Activated T-cell treated with anti-CD3 and anti-CD28 coated beads for 4 hours (primary cell): ENCODE results near the gene LEKR1.
"Not testable (repeated sequence)": the region's sequence is repeated elsewhere in the genome, so short reads cannot be mapped to it uniquely, and the experiment has no call there.

Source experiments
- DNase-seq: peaks from one replicate; pipeline ENCODE4 v3.0.0-alpha.2; 2020

LEKR1 gene

GRCh38 chr3:156910831-156911230, 84.7 kb downstream of the LEKR1 start:
- DNase-seq, result not testable (repeated sequence)

GRCh38 chr3:156914300-156914699, 88.1 kb downstream of the LEKR1 start:
- DNase-seq, result not testable (repeated sequence)

- DNase-seq, result no peak
Observed at GRCh38 chr3:156915372-156915771, 89.2 kb downstream of the LEKR1 start.

- DNase-seq, result no peak
Observed at GRCh38 chr3:156918746-156919145, 92.6 kb downstream of the LEKR1 start.

GRCh38 chr3:156919818-156920217, 93.7 kb downstream of the LEKR1 start:
- no peak for DNase-seq

- DNase-seq, result no peak
Observed at GRCh38 chr3:156920399-156920798, 94.2 kb downstream of the LEKR1 start.

GRCh38 chr3:156923349-156923748, 97.2 kb downstream of the LEKR1 start:
- DNase-seq, result no peak

GRCh38 chr3:156938724-156939123, 112.6 kb downstream of the LEKR1 start:
- no peak for DNase-seq

GRCh38 chr3:156939315-156939714, 113.2 kb downstream of the LEKR1 start:
- DNase-seq, result no peak

GRCh38 chr3:156941311-156941710, 115.2 kb downstream of the LEKR1 start:
- no peak for DNase-seq

GRCh38 chr3:156948402-156949210, 122.5 kb downstream of the LEKR1 start:
- no peak for DNase-seq

- no peak for DNase-seq
Observed at GRCh38 chr3:156952011-156952410, 125.9 kb downstream of the LEKR1 start.

- no peak for DNase-seq
Observed at GRCh38 chr3:156957715-156958114, 131.6 kb downstream of the LEKR1 start.

- no peak for DNase-seq
Observed at GRCh38 chr3:156963096-156963495, 136.9 kb downstream of the LEKR1 start.

- no peak for DNase-seq
Observed at GRCh38 chr3:156964577-156964976, 138.4 kb downstream of the LEKR1 start.

- DNase-seq, result not testable (repeated sequence)
Observed at GRCh38 chr3:156966349-156966748, 140.2 kb downstream of the LEKR1 start.

GRCh38 chr3:156973954-156974353, 147.8 kb downstream of the LEKR1 start:
- no peak for DNase-seq

- DNase-seq, result no peak
Observed at GRCh38 chr3:156974931-156975330, 148.8 kb downstream of the LEKR1 start.

- DNase-seq, result no peak
Observed at GRCh38 chr3:156975721-156976120, 149.6 kb downstream of the LEKR1 start.

GRCh38 chr3:156976933-156977332, 150.8 kb downstream of the LEKR1 start:
- DNase-seq, result no peak

GRCh38 chr3:156978481-156978961, 152.4 kb downstream of the LEKR1 start:
- no peak for DNase-seq

- DNase-seq, result no peak
Observed at GRCh38 chr3:156981005-156981404, 154.9 kb downstream of the LEKR1 start.

- no peak for DNase-seq
Observed at GRCh38 chr3:156983559-156983958, 157.4 kb downstream of the LEKR1 start.

- no peak for DNase-seq
Observed at GRCh38 chr3:156985711-156986110, 159.6 kb downstream of the LEKR1 start.

- DNase-seq, result no peak
Observed at GRCh38 chr3:156987946-156988345, 161.8 kb downstream of the LEKR1 start.
